ENCODE data around the gene HEXD.

HEXD gene

DNA sequence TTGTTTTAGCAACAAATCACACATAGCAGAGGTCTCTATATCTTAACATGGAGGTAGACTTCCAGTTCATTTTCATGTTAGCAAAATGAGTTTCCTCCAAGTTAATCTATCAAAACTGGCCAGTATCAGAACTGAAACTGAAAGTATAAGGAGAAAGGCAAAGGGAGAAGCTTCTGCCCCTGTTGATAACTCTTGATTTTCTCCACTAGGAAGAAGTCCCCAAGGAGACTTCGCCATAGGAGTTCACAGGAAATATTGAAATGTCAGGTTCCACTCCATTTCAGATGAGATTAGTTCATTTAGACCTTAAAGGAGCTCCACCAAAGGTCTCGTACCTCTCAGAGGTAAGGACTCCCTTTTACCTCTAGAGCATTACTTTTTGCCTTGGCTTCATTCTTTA, 1.4 kb downstream of the HEXD start:
- no peak for DNase-seq (ENCODE audit: low read depth)
- TF ChIP-seq, protein P1, sequence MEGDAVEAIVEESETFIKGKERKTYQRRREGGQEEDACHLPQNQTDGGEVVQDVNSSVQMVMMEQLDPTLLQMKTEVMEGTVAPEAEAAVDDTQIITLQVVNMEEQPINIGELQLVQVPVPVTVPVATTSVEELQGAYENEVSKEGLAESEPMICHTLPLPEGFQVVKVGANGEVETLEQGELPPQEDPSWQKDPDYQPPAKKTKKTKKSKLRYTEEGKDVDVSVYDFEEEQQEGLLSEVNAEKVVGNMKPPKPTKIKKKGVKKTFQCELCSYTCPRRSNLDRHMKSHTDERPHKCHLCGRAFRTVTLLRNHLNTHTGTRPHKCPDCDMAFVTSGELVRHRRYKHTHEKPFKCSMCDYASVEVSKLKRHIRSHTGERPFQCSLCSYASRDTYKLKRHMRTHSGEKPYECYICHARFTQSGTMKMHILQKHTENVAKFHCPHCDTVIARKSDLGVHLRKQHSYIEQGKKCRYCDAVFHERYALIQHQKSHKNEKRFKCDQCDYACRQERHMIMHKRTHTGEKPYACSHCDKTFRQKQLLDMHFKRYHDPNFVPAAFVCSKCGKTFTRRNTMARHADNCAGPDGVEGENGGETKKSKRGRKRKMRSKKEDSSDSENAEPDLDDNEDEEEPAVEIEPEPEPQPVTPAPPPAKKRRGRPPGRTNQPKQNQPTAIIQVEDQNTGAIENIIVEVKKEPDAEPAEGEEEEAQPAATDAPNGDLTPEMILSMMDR (IDR thresholded peaks at IDR 0.05; ENCODE audit: control insufficient read depth, insufficient read depth, low read depth, low read length, missing control alignments): no peak
- H3K4me3 ChIP-seq (ENCODE audit: control insufficient read depth, low read depth, low read length): no peak overlapping the region

DNA sequence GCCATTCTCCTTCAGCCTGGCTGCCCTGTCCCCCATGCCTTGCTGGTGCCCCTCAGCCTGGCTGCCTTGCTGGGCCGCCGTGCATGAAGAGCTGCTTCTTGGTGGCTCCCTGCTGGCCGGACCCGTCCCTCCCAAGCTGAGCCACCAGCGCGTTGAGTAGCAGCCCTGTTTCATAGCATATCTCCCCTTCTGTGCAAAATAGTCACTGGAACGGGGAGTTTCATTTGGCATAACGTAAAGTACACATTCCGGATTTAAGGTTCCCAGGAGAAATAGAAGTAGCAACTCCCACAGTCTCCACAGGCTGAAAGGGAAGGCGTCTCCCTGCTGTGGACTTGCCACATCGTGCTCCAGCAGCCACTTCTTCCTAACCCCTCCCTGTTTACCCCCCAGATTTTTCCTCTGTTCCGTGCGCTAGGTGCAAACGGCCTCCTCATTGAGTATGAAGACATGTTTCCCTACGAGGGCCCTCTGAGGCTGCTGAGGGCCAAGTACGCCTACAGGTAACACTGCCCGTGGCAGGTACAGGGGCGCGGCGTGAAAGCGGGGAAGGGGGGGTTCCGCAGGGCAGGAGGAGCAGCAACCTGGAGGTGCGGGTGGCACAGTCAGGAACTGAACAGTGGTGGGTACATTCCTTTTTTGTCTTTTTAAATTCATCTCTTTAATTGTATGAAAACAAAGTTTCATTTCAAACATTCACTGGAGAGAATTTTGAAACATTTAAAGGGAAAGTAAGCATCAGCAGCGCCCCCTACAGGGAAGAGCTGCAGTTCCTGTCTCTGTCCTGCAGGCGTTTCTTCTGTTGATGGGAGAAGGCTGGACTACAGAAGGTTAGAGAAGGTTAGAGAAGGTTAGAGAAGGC, 6.1 kb downstream of the HEXD start:
- H3K4me3 ChIP-seq (ENCODE audit: control insufficient read depth, low read depth, low read length): no peak overlapping the region
- DNase-seq (ENCODE audit: low read depth): no peak
- TF ChIP-seq, protein P1 (IDR thresholded peaks at IDR 0.05; ENCODE audit: control insufficient read depth, insufficient read depth, low read depth, low read length, missing control alignments): peak; percentile 76

DNA sequence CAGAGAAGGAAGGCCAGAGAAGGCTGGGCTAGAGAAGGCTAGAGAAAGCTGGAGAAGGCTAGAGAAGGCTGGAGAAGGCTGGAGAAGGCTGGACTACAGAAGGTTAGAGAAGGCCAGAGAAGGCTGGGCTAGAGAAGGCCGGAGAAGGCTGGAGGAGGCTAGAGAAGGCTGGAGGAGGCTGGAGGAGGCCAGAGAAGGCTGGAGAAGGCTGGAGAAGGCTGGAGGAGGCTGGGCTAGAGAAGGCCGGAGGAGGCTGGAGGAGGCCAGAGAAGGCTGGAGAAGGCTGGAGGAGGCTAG, 6.7 kb downstream of the HEXD start:
- TF ChIP-seq, protein P1 (IDR thresholded peaks at IDR 0.05; ENCODE audit: control insufficient read depth, insufficient read depth, low read depth, low read length, missing control alignments): no peak
- no peak for DNase-seq (ENCODE audit: low read depth)
- H3K4me3 ChIP-seq (ENCODE audit: control insufficient read depth, low read depth, low read length): no peak overlapping the region

DNA sequence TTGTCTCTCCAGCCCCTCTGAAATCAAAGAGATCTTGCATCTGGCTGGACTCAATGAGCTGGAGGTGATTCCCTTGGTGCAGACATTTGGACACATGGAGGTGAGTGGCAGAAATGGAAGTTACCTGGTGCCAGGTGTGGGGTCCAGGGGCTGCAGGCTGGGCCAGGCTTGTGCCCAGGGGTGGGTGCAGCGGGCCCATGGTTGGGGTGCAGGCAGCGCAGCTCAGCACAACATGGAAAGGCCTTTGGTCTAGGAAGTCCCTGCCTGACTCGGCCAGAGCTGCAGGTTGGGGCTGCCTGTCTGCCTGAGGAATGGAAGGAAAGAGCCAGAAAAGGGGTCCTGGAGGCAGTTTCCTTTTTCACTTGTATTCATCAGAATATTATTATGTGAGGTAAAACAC, 10.4 kb downstream of the HEXD start:
- TF ChIP-seq, protein P1 (IDR thresholded peaks at IDR 0.05; ENCODE audit: control insufficient read depth, insufficient read depth, low read depth, low read length, missing control alignments): no peak
- DNase-seq (ENCODE audit: low read depth): no peak
- H3K4me3 ChIP-seq (ENCODE audit: control insufficient read depth, low read depth, low read length): no peak overlapping the region

DNA sequence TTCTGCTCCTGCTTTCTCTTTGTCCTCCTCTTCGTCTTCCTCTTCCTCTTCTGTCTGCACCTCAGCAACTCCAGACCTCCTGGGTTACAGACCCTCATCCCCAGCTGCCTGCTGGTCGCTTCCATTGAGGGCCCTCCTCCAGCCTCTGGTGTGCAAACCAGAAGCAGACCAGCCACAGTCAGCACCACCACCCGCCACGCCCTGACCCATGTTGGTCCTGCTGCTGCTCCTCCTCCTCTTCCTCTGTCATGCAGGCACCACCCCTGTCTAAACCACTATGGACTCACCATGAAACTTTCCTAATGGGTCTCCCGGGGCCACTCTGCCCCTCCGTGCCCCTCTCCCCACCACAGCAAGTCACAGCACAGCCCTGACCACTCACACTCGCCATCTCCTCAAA, 11.7 kb downstream of the HEXD start:
- H3K4me3 ChIP-seq (ENCODE audit: control insufficient read depth, low read depth, low read length): no peak overlapping the region
- no peak for DNase-seq (ENCODE audit: low read depth)
- TF ChIP-seq, protein P1 (IDR thresholded peaks at IDR 0.05; ENCODE audit: control insufficient read depth, insufficient read depth, low read depth, low read length, missing control alignments): no peak

DNA sequence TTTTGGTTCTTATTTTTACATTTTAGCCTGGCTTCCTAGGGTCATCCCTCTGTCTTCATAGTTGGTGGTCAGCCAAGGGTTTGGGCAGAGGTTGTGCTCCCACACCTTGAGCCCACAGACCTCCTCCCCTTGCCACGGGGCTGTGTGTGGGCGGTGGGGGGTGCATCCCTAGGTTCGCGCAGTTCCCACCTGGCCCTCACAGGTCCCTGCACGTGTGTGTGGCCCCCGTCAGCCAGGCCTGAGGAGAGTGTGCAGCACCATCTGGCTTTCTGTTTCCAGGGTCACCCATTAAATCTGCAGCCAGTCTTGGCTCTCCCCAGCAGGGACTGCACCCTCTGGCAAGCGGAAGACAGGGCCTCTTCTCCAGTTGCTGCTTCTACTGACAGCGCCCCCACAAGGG, 13.9 kb downstream of the HEXD start:
- no peak overlapping the region for H3K4me3 ChIP-seq (ENCODE audit: control insufficient read depth, low read depth, low read length)
- no peak for DNase-seq (ENCODE audit: low read depth)
- TF ChIP-seq, protein P1 (IDR thresholded peaks at IDR 0.05; ENCODE audit: control insufficient read depth, insufficient read depth, low read depth, low read length, missing control alignments): no peak

All from AG09309 (cell line).